EL (cell line): Measurements from ENCODE around the gene OSBPL10.

Source experiments
- DNase-seq: peaks from one replicate; pipeline ENCODE4 v3.0.0-alpha.2; 2016

The OSBPL10 gene

DNA sequence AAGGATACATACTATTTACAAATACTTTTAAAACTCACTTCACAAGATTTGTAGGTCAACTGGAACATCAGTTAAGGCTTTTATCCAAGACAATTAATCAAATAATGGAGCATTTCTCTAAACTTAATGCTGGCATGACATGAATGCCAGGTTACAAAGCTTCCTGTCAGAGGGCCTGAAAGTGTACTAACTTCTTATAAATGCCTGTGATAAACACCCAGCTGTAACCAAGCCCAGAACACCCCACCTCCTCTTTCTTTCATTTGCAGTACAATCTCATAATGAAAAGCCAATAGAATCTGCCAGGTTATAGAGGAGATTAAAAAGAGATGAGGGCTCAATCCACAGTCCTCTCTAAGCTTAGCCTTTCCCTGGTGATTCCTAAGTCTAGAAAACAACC is 214.4 kb downstream of the OSBPL10 start:
- DNase-seq = no peak

DNA sequence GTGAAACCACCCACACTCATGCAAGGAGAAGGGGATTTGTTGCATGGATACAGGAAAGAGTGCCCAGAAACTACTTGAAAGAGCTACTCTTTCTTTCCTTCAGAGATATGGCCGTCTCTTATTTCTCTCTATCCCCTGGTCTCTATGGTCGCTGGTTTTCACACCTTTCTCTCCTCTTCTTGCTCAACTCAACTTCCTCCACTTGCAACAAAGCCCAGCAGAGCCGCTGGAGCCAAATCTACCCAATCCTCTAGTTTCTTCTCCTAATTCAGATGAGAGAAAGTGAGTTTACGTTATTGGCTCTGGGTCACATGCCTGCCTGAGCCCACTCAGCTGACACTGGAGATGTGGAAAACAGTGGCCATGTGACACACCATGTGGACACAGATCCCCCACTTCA is 215.2 kb downstream of the OSBPL10 start:
- no peak for DNase-seq

DNA sequence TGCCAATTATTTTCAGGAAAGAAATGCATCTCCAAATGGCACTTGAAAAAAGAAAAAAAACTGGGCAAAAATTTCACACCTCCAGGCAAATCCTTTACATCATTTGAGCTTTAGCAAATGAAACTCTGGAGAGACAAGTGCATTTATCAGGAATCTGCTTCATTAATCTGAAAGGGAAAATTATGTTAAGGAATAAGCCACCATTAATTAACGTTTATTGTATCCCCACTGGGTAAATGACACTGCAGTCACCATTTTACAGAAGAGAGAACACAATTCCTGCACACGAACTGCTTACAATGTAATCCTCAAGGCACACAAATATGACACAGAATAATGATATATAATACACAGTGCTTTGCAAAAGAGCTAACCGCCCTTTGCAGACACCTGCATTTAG is 217.3 kb downstream of the OSBPL10 start:
- DNase-seq = no peak

DNA sequence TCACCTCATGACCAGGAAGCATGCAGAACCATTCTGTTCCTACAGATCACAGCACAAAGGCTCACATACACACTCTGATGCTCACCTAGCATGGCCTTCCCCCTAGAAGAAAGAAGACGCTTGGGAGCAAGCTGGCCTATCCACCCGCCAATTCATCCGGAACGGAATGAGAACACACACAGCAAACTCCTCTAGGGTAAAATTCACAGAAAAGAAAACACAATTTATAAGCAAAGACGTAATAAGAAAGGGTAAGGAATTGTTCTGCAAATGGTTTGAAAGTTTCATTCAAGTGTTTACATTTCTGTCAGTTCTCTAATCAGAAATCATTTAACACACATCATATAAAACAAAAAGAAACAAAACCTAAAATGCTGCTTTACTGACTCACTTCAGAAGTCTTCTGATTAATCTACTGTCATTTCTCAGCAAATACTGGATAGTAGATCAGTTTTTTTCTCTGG is 218.1 kb downstream of the OSBPL10 start:
- no peak for DNase-seq

DNA sequence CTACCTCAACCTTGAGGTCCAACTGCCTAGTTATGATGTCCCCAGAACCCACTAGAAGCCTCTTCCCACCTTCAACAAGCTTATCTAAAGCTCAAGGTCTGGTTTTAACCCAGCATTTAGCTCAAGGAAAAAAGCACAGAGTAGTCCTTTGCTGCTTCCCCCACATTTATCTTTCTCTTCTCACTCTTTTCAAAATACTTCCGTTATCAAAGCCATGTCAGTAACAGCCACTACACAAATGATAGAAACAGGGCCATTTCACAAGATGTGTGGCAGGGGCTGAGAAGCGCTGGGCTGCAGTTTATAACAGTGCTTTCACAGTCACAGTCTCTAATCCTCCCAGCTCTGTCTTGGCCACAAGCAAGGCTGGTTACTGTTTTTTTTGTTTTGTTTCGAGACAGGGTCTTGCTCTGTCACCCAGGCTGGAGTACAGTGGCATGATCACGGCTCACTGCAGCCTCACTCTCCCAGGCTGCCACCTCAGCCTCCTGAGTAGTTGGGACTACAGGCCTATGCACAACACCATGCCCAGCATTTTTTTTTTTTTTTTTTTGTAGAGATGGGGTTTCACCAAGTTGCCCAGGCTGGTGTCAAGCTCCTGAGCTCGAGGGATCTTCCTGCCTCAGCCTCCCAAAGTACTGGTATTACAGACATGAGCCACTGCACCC is 218.8 kb downstream of the OSBPL10 start:
- no peak for DNase-seq

DNA sequence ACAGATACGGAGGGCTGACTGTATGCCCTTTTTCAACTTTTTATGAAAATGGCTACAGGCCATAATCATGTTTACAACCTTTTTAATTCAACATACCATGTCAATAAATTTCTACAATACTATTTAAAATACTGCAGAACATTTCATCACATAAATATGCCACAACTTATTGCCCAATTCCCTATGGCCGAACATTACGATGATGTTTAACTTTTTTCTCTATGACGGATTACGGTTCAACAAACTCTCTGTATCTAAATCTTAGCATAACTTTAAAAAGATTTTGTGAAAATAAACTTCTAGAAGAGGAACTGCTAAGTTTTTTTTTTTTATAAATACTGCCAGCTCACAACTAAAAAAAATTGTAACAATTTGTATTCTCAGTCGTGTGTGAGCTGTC is 220.4 kb downstream of the OSBPL10 start:
- DNase-seq = no peak

DNA sequence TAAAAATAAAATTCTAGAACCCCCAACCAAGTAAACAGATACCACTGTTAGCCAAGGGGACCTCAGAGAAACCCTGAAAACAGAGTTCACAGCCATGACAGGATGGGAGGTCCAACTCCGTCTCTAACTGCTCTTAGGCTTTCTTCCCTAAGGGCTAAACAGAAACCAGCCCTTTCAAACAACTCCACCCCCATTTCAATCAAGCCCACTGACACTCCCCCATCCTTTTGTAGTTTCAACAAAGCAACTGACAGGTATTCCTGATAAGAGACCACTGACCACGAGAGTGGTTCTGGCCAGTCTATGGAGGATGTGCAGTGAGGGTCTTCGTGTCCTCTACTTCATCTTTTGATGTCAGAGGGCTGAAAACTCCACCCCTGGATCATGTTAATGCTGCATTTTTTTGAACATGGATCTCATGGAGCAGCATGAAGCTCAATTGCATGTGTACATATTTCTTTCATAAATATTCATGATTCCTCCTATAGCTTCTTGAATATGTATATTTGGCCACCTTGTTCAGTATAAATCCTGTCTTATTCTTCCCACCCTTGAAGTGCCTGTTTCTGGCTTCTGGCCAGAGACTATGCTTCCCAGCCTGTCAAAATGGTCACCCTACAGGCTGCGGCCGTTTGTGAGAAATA is 222.6 kb downstream of the OSBPL10 start:
- no peak for DNase-seq

DNA sequence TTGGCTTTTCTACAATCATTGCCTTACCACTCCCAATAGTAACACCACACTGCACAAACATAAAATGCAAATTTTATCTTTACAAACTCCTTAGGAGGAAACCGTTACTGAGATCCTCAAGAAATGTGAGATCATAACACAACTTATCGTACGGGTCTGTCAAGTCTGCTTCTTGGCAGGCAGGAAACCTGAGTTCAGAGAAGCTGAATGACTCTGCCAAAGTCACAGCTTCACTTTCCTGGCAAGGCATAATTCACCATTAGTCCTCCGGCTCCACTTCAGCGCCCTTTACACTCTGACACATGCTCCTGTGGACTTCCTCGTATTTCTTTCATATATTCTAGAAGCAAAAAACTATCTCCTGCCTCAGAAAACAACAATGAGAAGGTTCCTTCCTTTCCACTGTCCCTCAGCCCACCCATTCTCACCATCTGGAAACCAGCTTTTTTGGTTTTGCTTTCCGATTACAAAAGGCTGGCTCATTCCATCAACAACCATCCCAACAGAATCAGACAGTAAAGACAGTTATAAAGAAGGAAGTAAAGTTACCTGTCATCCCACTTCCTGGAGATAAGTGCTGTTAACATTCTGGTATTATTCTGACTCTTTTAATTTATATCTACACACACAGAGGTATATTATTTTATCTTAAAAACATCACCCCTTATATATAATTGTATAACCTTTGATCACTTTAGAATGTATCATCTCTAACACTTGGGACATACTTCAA is 225.0 kb downstream of the OSBPL10 start:
- DNase-seq = no peak

DNA sequence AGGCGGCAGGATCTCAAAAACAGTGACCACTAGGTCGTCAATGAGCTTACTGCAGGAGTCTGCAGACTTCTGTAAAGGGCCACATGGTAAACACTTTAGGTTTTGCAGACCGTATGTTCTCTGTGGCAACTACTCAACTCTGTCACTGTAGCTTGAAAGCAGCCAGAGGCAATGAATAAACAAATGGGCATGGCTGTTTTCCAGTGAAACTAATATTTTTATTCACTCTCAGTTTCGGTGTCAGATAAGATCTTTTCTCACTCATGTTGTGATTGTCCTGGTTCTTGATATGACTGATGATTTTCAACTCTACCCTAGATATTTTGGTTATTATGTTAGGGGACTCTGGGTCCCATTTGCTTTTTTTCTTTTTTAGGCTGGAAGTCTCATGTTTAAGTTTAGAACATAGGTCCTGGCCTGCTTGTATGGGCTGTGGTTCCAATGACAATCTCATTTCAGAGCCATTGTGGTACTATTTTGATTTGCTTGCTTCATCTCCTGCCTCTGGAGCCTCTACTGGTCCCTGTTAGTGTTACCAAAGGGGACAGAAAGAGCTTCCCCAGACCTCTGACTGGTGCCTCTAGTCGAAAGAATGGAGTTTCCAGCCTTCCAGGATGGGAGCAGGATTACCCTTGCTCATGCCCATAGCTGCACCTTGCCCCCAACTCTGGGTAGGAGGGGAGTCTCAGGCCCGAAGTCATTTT is 226.3 kb downstream of the OSBPL10 start:
- DNase-seq = no peak

DNA sequence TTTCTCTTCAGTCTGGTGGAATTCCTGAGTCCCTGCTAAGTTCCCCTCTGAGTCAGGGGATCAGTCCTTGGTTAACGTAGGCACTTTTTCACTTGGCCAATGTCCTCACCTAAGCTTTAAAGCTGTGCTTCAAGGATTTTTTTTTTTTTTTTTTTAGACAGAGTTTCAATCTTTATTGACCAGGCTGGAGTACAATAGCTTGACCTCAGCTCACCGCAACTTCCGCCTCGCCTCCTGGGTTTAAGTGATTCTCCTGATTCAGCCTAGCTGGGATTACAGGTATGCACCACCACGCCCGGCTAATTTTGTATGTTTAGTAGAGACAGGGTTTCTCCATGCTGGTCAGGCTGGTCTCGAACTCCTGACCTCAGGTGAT is 228.0 kb downstream of the OSBPL10 start:
- DNase-seq = no peak

DNA sequence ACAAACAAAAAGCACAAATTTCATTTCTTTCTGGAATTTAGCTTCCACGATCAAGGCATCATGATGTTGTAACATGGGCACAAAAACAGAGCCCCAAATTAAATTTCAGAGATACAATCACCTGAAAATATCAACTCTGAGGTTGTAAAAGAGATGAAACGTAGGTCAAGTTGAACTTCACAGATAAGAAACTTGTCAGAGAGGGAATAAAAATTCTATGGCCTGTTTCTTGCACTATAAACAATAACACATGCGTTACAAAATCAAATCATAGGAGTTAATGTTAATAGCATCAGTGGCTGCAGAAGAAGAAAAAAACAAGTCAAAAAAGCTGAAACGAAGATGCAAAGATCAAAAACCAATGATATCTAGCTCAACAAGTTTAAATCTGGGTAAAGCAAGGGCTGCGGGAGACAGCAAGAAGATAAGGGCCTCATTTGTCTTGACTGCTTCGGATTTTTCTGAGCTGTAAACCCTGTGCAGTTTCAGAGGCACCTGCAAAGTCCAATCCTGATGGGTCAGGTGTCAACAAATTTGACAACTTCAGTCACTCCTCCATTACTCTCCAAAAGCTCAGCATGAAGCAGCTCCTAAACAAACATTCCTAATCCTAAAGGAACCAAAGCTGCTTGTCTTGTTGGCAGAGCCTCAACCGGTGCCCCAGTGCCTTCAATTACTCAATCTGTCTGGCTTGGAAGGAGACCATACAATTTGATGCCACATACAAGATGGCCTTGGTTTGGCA is 228.6 kb downstream of the OSBPL10 start:
- DNase-seq = no peak

DNA sequence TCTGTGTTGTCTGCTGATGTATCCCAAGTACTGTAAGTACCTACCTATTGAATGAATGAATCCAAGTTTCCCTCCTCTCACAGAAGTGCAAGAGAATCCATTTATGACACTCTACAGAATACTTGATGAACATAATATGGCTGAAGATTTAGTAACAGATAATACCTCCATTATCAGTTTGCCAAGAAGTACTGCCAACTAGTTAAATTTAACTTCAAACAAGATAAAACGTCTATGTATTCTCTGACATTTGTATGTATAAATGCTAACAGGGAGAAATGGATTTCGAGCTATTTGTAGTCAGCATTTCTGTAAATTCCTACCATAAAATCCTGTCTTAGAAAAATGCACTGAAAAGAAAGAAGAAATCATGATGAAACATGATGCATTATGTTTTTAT is 230.7 kb downstream of the OSBPL10 start:
- DNase-seq = no peak

DNA sequence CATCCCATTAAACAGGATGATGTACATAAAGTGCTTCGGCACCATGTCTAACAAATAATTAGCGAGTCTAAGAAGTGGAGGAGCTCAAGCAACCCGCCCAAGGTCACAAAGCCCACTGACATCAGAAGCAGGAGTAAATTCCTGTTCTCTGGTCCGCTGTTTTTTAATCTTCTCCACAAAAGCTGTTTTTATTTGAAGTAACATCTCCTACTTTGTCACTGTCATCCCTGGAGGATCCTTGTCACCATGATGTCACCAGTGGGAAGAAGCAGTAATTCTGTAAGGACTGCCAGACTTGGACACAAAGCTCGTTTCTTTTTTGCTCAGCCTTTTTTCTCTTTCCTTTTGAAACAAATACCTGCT is 232.1 kb downstream of the OSBPL10 start:
- no peak for DNase-seq

DNA sequence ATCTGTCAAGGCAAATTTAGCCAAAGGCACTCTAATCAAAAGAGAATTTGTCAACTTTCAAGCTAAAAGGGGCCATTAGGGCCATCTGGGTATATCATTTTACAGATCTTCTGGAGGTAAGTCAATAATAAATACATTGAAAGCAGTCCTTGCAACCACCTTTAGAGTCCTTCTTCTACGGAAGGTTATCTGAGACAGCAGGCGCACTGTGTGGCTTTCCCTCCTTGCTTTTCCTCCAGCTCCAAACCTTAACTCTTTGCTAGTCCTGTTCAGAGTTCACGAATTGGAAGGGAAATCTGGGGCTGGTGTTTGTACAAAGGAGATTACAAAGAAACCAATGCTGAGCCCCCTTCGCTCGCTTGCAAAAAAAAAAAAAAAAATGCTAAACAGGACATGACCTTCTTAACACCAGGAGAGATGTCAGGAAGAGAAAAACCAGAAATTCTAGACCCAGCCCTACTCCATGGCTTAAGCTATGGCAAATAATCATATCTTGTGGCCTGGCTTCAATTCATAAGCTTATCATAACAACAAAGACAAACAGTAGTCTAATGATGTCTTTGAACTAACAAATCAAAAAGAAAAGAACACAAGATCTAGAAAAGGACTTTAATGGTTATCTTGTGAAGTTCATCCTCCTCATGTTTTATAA is 232.7 kb downstream of the OSBPL10 start:
- no peak for DNase-seq

DNA sequence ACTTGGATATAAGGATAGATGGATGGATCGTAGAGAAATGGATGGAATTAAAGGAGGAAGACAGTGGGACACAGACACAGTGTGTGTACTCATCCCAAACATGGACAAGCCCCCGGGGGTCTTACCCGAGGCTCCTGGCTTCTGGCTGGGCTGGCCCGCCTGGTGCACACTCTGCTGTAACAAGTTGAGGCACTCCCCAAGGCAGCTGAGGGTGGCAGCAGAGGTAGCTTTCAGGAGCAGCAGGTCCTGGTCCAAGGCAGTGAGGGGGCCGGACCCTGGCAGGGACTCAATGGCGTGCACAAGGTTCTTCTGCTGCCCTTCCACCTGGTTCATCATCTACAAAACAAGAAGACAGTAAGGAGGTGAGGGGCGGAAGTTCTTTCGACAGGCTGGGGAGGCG is 233.3 kb downstream of the OSBPL10 start:
- no peak for DNase-seq

DNA sequence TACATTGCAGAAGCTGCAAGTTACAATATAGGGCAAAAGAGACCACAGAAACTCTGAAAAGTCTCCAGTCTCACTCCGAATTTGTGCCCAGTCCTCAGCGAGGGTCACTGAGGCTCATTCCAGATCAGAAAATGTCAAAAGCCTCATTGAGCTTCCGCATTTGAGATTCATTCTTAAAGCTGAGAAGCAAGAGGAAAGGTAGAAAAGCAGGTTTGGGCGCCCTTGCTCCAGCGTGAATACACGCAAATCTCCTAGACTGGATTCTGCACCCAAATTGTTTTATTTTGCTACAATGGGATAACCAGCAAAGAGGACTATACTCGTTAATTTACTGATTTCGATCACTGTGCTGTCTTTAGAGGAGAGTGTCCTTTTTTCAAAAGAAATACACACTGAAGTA is 236.1 kb downstream of the OSBPL10 start:
- DNase-seq = no peak

DNA sequence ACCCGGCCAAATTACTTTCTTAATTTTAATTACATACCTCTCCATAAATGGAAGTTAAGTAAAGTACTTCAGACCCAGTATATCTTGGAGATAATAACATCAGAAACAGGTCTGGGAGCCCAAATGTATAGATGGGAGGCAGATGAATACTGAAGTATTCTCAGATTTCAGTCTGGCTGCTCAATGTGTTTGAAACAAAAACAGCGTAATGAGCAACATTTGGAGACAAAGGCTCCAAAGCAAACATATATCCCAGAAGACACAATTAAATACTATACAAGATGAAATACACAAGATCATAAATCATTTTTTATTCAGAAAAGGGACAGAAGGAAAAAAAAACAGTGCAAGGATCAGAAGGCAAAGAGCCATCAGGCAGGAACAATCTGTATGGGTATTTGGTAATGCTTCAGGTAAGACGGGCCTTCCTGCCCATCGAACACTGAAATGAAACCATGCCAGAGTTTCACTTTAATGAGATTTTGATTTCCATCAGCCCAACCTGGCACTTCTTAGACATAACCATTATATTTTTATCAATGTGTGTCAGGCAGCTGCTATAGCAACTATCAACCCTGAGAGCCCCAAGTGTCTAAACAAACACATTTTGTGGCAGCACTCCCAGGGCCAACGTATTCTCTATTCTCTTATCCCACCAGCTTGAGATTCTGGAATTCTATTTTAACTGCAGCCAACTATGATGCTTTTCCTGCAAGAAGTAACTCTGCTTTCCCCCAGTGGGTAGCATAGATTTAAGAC is 237.6 kb downstream of the OSBPL10 start:
- DNase-seq = no peak

DNA sequence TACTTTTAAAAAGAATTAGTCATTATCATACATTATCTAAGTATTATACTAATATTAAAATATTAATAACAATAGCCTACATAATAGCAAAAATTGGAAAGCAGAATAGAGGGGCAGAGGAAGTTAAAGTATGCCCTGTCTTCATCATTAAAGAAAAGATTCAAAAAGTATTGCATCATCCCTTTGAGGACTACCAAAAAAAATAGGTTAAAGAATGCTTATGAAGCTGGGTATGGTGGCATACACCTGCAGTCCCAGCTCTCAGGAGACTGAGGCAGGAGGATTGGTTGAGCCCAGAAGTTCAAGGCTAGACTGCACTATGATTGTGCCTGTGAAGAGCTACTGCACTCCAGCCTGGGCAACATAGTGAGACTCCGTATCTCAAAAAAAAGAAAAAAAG is 240.7 kb downstream of the OSBPL10 start:
- no peak for DNase-seq

DNA sequence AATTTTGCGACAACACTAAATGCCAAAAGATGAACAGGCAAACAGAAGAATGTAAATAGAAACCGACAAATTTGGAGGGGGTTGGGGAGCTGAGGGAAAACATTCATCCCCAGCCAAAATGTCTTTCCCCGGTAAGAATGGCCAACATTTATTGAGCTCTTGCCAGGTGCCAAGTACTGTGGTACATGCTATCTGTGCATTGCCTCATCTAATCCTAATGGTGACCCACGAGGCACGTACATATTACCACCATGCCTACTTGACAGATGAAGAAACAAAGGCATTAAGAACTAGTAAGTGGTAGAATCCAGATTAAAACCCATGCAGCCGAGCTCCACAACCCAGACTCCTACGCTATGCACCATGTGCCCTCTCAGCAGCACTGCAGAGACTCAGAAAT is 242.7 kb downstream of the OSBPL10 start:
- no peak for DNase-seq

DNA sequence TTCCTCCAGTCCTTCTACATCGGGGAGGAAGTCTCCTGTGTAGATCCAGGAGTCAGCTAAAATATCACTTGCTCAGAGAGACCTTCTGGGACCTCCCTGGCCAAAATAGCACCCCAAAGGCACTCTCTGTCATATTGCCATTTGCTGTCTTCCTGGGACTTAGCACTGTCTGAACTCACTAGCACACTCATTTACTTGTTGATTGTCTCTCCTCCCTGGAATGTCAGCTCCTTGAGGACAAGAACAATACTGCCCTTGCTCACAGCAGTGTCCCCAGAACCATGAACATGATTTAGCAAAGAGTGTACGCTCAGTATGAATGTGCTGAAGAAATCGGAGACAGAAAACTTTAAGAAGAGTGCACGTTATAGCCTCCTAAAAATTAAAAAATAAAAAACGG is 245.4 kb downstream of the OSBPL10 start:
- no peak for DNase-seq

DNA sequence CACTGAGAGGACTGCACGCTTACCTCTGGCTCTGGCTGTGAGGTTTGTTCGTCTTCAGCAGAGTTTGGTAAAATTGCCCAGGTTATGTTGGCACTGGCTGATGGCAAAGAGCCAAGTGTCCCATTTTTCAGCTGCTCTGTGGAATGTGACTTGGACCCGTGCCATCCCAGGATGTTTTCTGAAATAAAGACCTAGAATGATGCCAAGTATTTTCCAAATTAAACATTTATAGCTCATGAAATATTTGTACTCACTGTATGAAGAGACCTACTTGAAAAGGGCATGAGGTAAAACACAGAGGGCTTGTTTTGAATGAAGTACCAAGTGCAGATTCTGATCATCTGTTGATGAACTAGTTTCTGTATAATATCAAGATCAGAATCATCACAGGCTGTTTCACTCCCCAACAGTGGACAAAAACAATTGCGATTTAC is 247.8 kb downstream of the OSBPL10 start:
- DNase-seq = no peak

DNA sequence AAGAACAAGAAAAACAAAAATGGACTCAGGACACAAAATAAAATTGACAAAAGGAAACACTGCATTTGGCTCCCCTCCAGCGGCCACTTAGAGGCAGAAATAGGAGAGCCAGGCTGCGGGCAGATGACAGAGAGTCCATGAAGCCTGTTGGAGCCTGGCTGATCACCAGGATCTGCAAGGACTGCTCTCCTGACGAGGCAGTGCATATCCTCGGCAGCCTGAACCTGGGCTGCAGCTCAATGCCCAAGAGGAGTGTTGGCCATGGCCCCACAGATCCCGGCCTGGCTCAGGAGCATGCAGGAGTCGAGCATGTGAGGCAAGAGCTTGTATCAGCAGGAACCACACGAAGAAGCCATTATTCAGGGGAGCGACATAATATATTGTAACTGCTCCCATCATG is 248.5 kb downstream of the OSBPL10 start:
- no peak for DNase-seq
